SH-SY5Y (cell line): ENCODE results near the gene CRYBA2.

Experiments
- GATA2 ChIP-seq: IDR thresholded peaks from 2 replicates; pipeline ENCODE4 v1.6.1; 2011; ENCODE audit warnings: mild to moderate bottlenecking, low read depth, low read length
- GATA3 ChIP-seq: IDR thresholded peaks from 2 replicates; pipeline ENCODE4 v1.6.1; 2011; ENCODE audit warnings: low read depth, mild to moderate bottlenecking, low read length, moderate library complexity

Gene CRYBA2

DNA sequence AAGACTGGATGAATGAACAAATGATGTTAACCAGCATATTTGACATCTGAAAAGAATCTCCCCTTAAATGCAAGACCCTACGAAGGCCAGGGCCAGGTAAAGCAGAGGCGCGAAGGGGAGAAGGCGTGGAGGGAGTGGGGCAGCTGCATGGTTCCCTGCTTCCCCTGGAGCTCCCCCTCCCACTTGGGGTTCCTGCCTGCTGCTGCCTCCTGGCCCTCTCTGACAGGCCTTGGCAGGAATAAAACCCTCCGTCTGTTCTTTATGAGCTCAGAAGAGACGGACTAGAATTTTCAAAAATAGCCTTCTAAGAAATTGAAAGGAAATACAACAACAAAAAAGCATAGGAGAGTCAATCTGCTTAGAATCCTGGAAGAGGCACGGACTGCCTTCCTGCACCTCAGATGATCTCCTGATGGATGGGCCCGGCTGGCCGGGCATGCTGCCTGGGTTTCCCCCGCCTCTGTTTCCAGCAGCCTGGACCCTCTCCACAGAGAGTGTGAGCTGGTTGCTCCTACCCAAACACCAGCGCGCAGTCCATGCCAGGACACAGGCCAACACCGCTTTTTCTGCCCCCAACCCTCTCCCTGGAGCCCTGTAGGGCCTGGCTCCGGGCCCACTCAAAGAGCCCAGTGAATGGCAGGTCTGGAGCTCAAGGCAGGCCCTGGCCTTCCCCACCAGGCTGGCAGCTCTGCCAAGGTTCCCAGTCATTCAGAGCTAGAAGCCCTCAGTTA is 24.1 kb upstream of the CRYBA2 start:
- no peak for TF ChIP-seq GATA3
- TF ChIP-seq GATA2 = no peak

DNA sequence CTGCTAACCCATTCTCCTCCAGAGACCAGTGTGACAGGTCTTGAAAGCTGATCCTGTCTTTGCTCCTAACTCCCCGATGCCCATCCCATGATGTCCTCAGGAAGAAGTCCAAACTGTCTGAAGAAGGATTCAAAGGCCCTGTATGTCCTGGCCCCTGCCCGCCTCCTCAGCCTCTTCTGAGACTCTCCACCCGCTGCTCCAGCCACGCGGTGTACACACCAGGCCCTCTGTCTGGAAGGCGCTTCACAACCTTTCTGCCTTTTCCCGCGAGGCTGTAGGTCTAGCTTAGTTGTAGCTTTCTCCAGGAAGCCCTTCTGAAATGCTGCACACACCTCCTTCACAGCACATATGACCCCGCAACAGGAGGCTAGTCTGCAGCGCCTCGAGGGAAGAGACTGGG is 23.5 kb upstream of the CRYBA2 start:
- TF ChIP-seq GATA2 (no peak), GATA3 (no peak)

DNA sequence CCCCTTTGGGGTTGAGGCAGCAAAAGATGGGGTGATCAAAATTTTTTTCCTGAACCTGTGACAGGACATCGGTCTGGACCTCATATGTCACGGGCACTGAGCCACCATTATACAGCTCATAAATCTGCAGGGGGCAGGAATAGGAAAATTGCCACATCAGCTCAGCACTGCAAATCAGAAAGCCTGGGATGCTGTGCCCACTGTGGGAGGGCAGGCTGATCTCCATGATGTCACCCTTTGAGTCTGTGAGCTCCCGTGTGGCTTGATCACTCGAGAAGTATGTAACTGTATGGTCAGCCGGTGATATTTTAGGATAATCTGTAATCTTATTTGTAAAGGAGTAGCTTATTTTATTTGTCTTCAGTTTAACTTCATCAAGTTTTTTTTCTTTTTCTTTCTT is 17.7 kb upstream of the CRYBA2 start:
- TF ChIP-seq GATA3 = no peak

DNA sequence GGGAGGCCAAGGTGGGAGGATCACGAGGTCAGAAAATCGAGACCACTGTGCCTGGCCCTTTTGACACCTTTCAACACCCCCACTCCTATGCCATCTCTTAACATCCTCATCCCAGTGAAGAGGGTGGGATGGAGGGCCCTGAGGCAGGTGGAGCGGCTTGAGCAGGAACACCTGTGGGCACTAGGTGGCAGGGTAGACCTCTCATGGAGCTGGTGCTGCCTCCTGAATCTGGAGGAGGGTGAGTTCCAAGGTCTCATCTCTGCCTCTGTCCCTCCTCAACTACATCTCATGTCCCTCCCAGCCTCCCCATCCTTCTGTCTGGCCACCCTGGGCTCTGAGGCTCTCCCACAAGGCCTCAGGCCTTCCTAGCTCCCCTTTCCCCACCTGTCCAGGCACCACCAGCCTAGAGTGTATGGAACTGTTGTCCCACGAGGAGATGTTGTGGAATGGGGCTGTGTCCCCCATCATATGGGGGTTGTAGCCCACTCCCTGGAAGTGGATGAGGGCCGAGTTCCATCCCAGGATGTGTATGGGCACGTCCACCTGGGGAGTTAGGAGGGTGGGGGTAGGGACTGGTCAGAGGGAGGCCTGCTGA is 17.0 kb upstream of the CRYBA2 start:
- TF ChIP-seq GATA3 = no peak
- no peak for TF ChIP-seq GATA2

DNA sequence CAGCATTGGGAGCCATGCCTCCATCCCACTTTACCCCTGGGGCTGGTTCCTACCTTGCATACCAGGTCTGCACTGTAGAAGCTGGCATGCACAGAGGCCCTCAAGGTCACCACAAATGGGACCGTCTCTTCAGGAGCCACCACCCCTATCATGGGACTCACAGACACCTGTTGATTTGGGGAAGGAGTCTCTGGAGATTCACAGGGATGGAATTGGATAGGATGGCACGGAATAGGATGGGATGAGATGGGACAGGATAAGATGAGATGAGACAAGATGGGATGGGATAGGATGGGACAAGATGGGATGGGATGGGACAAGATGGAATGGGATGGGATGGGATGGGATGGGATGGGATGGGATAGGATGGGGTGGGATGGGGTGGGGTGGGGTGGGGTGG is 16.1 kb upstream of the CRYBA2 start:
- no peak for TF ChIP-seq GATA3
- no peak for TF ChIP-seq GATA2

DNA sequence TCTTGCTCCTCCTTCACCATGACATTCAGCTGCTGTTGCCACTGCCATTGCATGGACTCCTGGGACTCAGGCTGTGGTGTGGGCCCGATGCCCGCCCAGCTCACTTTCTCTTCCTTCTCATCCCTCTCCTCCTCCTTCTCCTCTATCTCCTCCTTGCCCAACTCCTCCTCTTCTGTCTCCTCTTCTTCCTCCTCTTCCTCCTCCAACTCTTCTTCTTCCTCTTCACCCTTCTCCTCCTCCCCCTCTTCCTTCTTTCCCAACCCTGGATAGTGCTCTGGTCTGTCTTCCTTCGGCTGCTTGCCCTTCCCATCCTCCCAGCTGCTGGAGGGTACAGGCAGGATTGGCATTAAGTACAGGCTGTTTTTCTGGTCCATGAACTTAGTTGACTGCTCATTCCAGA is 10.8 kb upstream of the CRYBA2 start:
- TF ChIP-seq GATA2 = no peak
- no peak for TF ChIP-seq GATA3

DNA sequence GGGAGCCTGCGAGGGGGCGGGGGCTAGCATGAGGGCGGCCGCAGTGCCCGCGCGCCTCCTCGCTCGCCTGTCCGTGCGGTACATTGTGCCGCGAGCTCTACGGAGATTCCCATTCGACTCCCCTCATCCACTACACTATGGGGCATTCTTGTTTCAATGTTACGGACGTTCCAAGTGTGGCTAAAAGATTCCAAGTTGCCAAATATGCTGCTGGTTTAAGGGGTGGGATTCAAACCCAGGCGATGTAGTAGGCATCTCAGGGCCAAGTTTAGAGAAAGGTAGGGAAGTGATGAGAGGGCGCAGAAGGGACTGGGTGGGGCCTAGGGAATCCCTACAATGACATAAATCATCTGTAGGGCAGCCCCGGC is 10.0 kb upstream of the CRYBA2 start:
- TF ChIP-seq GATA2 (no peak), GATA3 (no peak)

DNA sequence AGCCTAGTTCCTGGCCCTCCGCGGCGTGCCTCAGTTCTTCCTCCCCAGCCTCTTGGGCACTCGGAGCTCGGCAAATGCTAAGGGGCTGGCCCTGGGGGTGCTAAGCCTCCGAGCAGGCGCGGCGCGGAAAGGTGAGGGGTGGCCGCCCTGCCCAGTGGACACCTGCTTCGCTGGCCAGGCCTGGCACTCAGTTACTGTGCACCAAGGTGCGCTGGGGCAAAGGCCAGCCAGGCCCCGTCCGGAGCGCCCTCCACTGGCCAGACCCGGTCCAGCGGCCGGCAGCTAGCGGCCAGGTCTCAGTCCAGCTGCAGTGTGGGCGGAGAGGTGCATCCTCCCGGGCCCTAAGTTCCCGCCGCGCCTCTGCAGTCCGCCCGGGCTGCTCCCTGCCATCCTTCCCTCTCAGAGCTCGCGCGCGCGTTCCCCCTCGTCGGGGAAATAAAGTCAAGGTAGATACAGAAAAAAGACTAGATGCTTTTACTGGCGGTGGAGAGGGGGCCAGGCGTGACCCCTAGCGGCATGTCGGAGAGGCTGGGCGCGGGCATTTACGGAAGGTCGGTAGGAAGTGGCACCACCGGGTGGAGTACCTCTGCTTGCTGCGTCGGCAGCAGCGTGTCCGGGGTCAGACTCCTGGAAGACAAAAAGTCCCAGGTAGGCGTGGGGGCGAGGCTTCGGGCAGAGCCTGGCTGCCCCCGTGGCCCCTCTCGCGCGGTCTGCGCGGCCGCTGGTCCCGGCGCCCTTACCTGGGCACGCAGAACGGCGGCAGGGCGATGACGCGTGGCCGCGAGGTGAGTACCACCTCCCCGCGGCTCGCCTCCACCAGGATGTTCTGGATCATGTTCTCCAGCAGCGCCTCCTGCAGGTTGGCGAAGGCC is 9.4 kb upstream of the CRYBA2 start:
- TF ChIP-seq GATA3 (no peak), GATA2 (no peak; the same call in 1 of the 2 replicates)

DNA sequence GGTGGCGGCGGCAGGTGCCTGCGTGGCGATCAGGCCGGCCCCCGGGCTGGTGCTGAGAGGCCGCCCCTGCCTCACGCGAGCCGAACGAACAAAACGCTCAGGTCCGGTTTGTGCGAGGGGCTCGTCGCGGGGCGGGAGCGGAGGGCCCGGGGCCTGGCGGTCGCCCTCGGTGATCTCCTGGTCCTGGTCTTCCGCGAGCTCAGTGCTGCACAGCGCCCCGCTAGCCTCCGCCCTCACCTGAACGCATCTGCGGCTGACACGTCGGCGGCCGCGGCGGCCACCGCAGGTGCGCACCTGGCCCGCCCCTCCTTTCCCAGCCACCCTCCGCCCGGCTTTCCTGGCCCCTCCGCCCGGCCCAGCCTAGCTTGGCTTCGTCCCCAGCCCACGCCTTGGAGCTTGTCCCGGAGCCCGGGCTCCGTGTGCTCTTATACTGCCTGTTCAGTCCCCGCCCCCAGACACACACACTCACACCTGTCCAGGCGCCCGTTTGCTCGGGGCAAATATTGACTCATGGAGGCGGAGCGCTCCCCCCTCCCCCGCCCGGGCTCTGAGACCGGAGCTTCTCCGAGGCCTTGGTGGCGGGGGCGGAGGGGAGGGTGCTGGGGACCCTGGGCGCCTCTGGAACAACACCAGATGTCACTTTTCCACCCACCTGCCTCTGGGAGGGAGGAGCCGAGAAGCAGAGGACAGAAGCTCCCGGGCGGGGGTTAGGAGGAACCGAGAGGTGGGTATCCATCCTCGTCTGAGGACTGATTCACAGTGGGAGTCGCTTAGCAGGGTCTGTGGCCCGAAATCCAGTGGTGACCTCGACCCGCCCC is 8.6 kb upstream of the CRYBA2 start:
- no peak for TF ChIP-seq GATA3
- no peak for TF ChIP-seq GATA2

DNA sequence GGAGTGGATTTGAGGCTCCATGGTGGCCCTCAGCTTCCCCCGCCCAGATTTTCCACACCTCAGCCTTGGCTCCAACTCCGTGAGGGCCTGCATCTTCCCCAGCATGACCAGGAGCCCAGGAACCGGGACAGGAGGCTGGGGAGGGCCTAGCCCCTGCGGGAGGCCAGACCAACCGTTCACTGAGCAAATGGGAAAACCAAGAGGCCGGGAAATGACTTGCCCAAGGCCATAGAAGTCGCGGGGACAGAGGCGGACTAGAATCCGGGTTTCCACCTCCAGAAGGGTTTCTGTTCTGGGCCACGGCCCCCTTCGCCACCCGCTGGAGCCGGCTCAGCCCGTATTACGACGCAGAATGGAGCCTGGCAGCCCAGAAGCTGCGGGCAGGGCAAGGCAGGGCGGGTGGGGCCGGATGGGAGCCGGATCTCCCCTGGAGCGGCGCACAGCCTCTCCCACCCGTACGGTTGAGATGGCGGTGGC is 7.9 kb upstream of the CRYBA2 start:
- TF ChIP-seq GATA3 = no peak
- no peak for TF ChIP-seq GATA2

DNA sequence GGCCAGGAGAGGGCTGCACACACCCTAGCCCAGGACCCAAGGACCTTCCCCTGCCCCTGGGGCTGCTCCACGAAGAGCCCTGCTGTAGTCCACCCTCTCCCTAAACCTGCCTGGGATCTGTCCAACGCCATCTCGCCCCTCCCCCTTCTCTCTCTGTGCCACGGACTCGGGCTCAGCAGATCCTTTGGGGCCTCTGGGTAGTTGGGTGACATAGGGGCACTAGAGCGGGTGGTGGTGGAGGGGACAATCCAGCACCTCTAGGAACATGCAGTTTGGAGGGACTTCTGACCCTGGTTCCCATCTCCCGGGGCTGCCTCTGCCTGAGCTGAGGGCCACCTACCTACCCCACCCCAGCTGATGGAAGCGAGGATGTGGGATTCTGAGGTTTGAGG is 7.3 kb upstream of the CRYBA2 start:
- TF ChIP-seq GATA2 (no peak), GATA3 (no peak)

DNA sequence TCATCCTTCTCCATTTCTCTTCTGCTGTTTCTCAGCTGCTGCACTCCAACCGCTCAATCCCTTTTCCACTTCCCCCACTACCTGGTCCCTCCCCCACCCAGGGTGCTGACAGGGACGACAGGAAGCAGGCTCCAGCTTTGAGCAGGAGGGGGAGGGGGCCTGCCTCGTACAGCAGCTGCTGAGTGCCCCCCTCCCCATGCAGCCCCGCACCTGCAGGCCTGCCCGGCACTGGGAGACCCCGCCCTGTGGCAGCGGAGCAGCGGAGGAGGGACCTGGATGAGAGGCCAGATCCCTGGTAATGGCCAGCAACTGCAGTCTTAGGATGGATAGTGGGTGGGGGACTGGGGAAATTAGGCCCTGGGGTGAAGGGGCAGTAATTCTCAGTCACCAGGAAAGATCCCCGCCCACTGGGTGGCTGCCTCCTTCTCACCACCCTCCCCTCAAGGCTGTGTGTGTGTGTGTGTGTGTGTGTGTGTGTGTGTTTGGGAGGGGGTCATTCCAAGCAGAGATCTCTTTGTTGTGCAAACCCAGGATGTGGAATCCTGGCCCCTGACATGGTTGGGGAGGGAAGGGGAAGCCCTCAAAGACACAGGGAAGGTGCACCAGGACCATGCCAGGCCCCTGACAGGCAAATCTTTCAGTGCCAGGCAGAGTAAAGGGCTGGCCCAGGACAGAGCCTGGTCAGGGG is 6.8 kb upstream of the CRYBA2 start:
- TF ChIP-seq GATA3 (no peak), GATA2 (no peak)
